Muscle of back (tissue), 13 donors: Measurements from ENCODE around the gene USP17L5. TPM values are rescaled to one million over a fixed set of nuclear protein-coding genes. Genes with fewer than 3 reads are reported as not detected.
"Not testable (repeated sequence)": the region's sequence is repeated elsewhere in the genome, so short reads cannot be mapped to it uniquely, and the experiment has no call there.

ENCODE experiments used
- DNase-seq, 3 donors: peaks; one replicate each; pipeline versions ENCODE4 v3.0.0 to v3.0.0-alpha.2; 2013
- long read RNA-seq, 9 donors: transcript quantifications; one replicate each; lab custom pipeline, GENCODE V29; 2026
- polyA plus RNA-seq, 10 donors: library from polyadenylated mRNA; unstranded; fragments of 120-200 nt; gene quantifications; one replicate each; pipeline ENCODE4 v1.2.1, GENCODE V29; 2013; ENCODE audit not compliant: insufficient read length in 10 of 10

Gene USP17L5
- polyA plus RNA-seq: not detected
- long read RNA-seq, donor 1: 0 reads
- long read RNA-seq, donor 2: 0 reads
- long read RNA-seq, donor 3: 0 reads
- long read RNA-seq, donor 4: 0 reads
- long read RNA-seq, donor 5: 0 reads
- long read RNA-seq, donor 6: 0 reads
- long read RNA-seq, donor 7: 0 reads
- long read RNA-seq, donor 8: 0 reads
- long read RNA-seq, donor 9: 0 reads

- not testable (repeated sequence) for DNase-seq
These were observed at the start of gene USP17L5 for GRCh38 chr4:9339103-9339502. TSS of gene USP17L5 (plus strand) at chr4:9339403. CDS start at chr4:9339403, 0 bp downstream.

GRCh38 chr4:9324191-9324590 is 15.0 kb upstream of the USP17L5 start:
- DNase-seq: not testable (repeated sequence)

- DNase-seq: not testable (repeated sequence)
These were observed 14.3 kb upstream of the USP17L5 start, which contains the start of gene USP17L24 for GRCh38 chr4:9324865-9325264. TSS of gene USP17L24 (plus strand) at chr4:9325165. CDS start at chr4:9325165, 0 bp downstream.

GRCh38 chr4:9329611-9330010 is 9.6 kb upstream of the USP17L5 start, which contains the start of gene USP17L25:
TSS of gene USP17L25 (plus strand) at chr4:9329911. CDS start at chr4:9329911, 0 bp downstream.
- DNase-seq: not testable (repeated sequence)

GRCh38 chr4:9334358-9334757 is 4.8 kb upstream of the USP17L5 start, which contains the start of gene USP17L26:
TSS of gene USP17L26 (plus strand) at chr4:9334658. CDS start at chr4:9334658, 0 bp downstream.
- not testable (repeated sequence) for DNase-seq

GRCh38 chr4:9343848-9344247 is 4.6 kb downstream of the USP17L5 start, which contains the start of gene USP17L27:
TSS of gene USP17L27 (plus strand) at chr4:9344148. CDS start at chr4:9344148, 0 bp downstream.
- not testable (repeated sequence) for DNase-seq

GRCh38 chr4:9348593-9348992 is 9.4 kb downstream of the USP17L5 start, which contains the start of gene USP17L28:
TSS of gene USP17L28 (plus strand) at chr4:9348893. CDS start at chr4:9348893, 0 bp downstream.
- not testable (repeated sequence) for DNase-seq

- not testable (repeated sequence) for DNase-seq
These were observed 11.7 kb downstream of the USP17L5 start for GRCh38 chr4:9350866-9351265.

GRCh38 chr4:9353338-9353737 is 14.1 kb downstream of the USP17L5 start, which contains the start of gene USP17L29:
TSS of gene USP17L29 (plus strand) at chr4:9353638. CDS start at chr4:9353638, 0 bp downstream.
- not testable (repeated sequence) for DNase-seq

- DNase-seq: not testable (repeated sequence)
These were observed 23.6 kb downstream of the USP17L5 start, which contains the start of gene USP17L30 for GRCh38 chr4:9362829-9363228. TSS of gene USP17L30 (plus strand) at chr4:9363129. CDS start at chr4:9363129, 0 bp downstream.

GRCh38 chr4:9379881-9380280 is 40.7 kb downstream of the USP17L5 start:
- not testable (repeated sequence) for DNase-seq

GRCh38 chr4:9381012-9381534 is 41.9 kb downstream of the USP17L5 start:
- peak in 2 of 3 donors; percentile 4 to 28 for DNase-seq

- no peak for DNase-seq
These were observed 44.9 kb downstream of the USP17L5 start for GRCh38 chr4:9384126-9384525.

- not testable (repeated sequence) for DNase-seq
These were observed 49.8 kb downstream of the USP17L5 start for GRCh38 chr4:9389001-9389400.

Other genes with a start within 250 kb of the USP17L5 start
- gene FAM90A26, start 169.0 kb upstream of the USP17L5 start, polyA plus RNA-seq: under 1 TPM in 2 of 10 donors, not detected in 8; 0.13 to 0.20 TPM
- not detected for gene USP17L10, start 128.7 kb upstream of the USP17L5 start, polyA plus RNA-seq
- not detected for gene USP17L11, start 124.0 kb upstream of the USP17L5 start, polyA plus RNA-seq
- gene USP17L12, start 119.3 kb upstream of the USP17L5 start, polyA plus RNA-seq: not detected
- not detected for gene USP17L13, start 114.5 kb upstream of the USP17L5 start, polyA plus RNA-seq
- not detected for gene USP17L15, start 105.0 kb upstream of the USP17L5 start, polyA plus RNA-seq
- gene USP17L17, start 95.5 kb upstream of the USP17L5 start, polyA plus RNA-seq: not detected
- not detected for gene USP17L18, start 90.8 kb upstream of the USP17L5 start, polyA plus RNA-seq
- not detected for gene USP17L19, start 86.0 kb upstream of the USP17L5 start, polyA plus RNA-seq
- not detected for gene USP17L20, start 81.3 kb upstream of the USP17L5 start, polyA plus RNA-seq
- gene USP17L21, start 76.5 kb upstream of the USP17L5 start, polyA plus RNA-seq: not detected
- not detected for gene USP17L22, start 71.8 kb upstream of the USP17L5 start, polyA plus RNA-seq
- not detected for gene USP17L24, start 14.2 kb upstream of the USP17L5 start, polyA plus RNA-seq
- not detected for gene USP17L25, start 9.5 kb upstream of the USP17L5 start, polyA plus RNA-seq
- not detected for gene USP17L26, start 4.7 kb upstream of the USP17L5 start, polyA plus RNA-seq
- not detected for gene USP17L27, start 4.7 kb downstream of the USP17L5 start, polyA plus RNA-seq
- gene USP17L28, start 9.5 kb downstream of the USP17L5 start, polyA plus RNA-seq: not detected
- gene USP17L29, start 14.2 kb downstream of the USP17L5 start, polyA plus RNA-seq: not detected
- gene USP17L30, start 23.7 kb downstream of the USP17L5 start, polyA plus RNA-seq: not detected
- not detected for gene DEFB131A, start 105.0 kb downstream of the USP17L5 start, polyA plus RNA-seq